H1 (cell line): Measurements from ENCODE around the gene SFRP2. TPM values are rescaled to one million over a fixed set of nuclear protein-coding genes. Genes with fewer than 3 reads are reported as not detected.

Source experiments
- RAD21 ChIP-seq, 2 experiments: IDR thresholded peaks in 1 of 2; conservative IDR thresholded peaks in 1 of 2; 2 replicates each; pipeline ENCODE4 v1.6.1; 2011; ENCODE audit warnings: low read depth in 2 of 2, low read length in 2 of 2, improper control_type of control experiment in 1 of 2, inconsistent platforms in 1 of 2, mild to moderate bottlenecking in 1 of 2, moderate library complexity in 1 of 2
- SIN3A ChIP-seq, 2 experiments: IDR thresholded peaks in 1 of 2; conservative IDR thresholded peaks in 1 of 2; 2 replicates each; pipeline ENCODE4 v1.6.1; 2011 to 2012; ENCODE audit warnings: low read length in 2 of 2, improper control_type of control experiment in 1 of 2, low read depth in 1 of 2, mild to moderate bottlenecking in 1 of 2
- TAF7 ChIP-seq: optimal IDR thresholded peaks from 2 replicates; pipeline ENCODE3; 2011; ENCODE audit warnings: low read depth, mild to moderate bottlenecking, inconsistent platforms, low read length, moderate library complexity, borderline replicate concordance
- polyA plus RNA-seq, 7 experiments: library from polyadenylated mRNA; depleted of rRNA in 3 of 7; stranded (reverse) in 5 of 7; unstranded in 2 of 7; fragments of >200 nt in 5 of 7; fragments of 200-250 nt in 2 of 7; gene quantifications; 1 replicate in 5 of 7; 2 replicates in 1 of 7; 4 replicates in 1 of 7; pipeline versions ENCODE4 v1.2.1 to v1.2.3, GENCODE V29; 2011 to 2013; ENCODE audit warnings: missing spikeins in 2 of 7, mixed read lengths in 2 of 7
- total RNA-seq: library from RNA; stranded (reverse); fragmentation: NEBNext Ultra II Directional; extraction: Animal tissue kit (Norgen Biotek cat#: 25700); gene quantifications from 2 replicates; pipeline ENCODE4 v1.2.1, GENCODE V29; 2021

Gene SFRP2
- total and polyA plus RNA-seq, 2 of the 8 experiments (the other 6 are each of a cell fraction or from before 2014, with no cell fraction given) = 108 to 342 TPM

- peak in 1 of 2 experiments; percentile 30; a peak in 2 of 4 replicates for TF ChIP-seq RAD21 (IDR thresholded peaks at IDR 0.05 in 1 of 2, conservative IDR thresholded peaks at IDR 0.05 in 1 of 2; ENCODE audit: low read depth in 2 of 2, low read length in 2 of 2)
- peak; percentile 20 for TF ChIP-seq TAF7
- TF ChIP-seq SIN3A (conservative IDR thresholded peaks at IDR 0.05 in 1 of 2, IDR thresholded peaks at IDR 0.05 in 1 of 2; ENCODE audit: low read depth in 1 of 2, low read length in 2 of 2) = 0 out of 4 replicates have a peak, but pooled peaks of 1 of the 2 experiments have one; percentile 5
These were observed 2.8 kb downstream of the SFRP2 start (continued) for GRCh38 chr4:153785910-153786721.
